DMS 273 treated with DMSO at 0.1 percent for 48 hours (cell line): ENCODE data around the gene CELSR2.
"Not testable (repeated sequence)": the region's sequence is repeated elsewhere in the genome, so short reads cannot be mapped to it uniquely, and the experiment has no call there.

Experiments used
- DNase-seq: peaks from one replicate; lab custom pipeline; 2025; lab: John Stamatoyannopoulos, UW

CELSR2 gene

GRCh38 chr1:109248797-109249629, at the start of gene CELSR2:
Gene CELSR2, plus strand, starts transcription at chr1:109249539. Its CDS starts 541 bp downstream, at chr1:109250080.
- peak; percentile 26 for DNase-seq

GRCh38 chr1:109199710-109200109, 49.6 kb upstream of the CELSR2 start:
- DNase-seq, result no peak

GRCh38 chr1:109201123-109201703, 48.1 kb upstream of the CELSR2 start:
- no peak for DNase-seq

- DNase-seq, result no peak
Observed at GRCh38 chr1:109204484-109204883, 44.9 kb upstream of the CELSR2 start.

- DNase-seq, result no peak
Observed at GRCh38 chr1:109206339-109206738, 43.0 kb upstream of the CELSR2 start.

GRCh38 chr1:109207467-109208103, 41.8 kb upstream of the CELSR2 start:
- no peak for DNase-seq

GRCh38 chr1:109208394-109208793, 40.9 kb upstream of the CELSR2 start:
- DNase-seq, result no peak

- no peak for DNase-seq
Observed at GRCh38 chr1:109208836-109209463, 40.4 kb upstream of the CELSR2 start.

GRCh38 chr1:109210058-109210457, 39.3 kb upstream of the CELSR2 start:
- no peak for DNase-seq

GRCh38 chr1:109213345-109213823, 36.0 kb upstream of the CELSR2 start:
- DNase-seq, result no peak

GRCh38 chr1:109213824-109214693, 35.3 kb upstream of the CELSR2 start, which contains the start of gene SARS1:
Gene SARS1, plus strand, starts transcription at chr1:109213918. Its CDS starts 75 bp downstream, at chr1:109213993.
- peak; percentile 47 for DNase-seq

GRCh38 chr1:109214695-109215623, 34.4 kb upstream of the CELSR2 start:
- peak; percentile 80 for DNase-seq

GRCh38 chr1:109216662-109217061, 32.7 kb upstream of the CELSR2 start:
- DNase-seq, result no peak

GRCh38 chr1:109218516-109218915, 30.8 kb upstream of the CELSR2 start:
- DNase-seq, result no peak

- DNase-seq, result not testable (repeated sequence)
Observed at GRCh38 chr1:109221201-109221600, 28.1 kb upstream of the CELSR2 start.

GRCh38 chr1:109225308-109225707, 24.0 kb upstream of the CELSR2 start:
- no peak for DNase-seq

GRCh38 chr1:109225711-109226445, 23.5 kb upstream of the CELSR2 start:
- DNase-seq, result no peak

GRCh38 chr1:109228167-109228566, 21.2 kb upstream of the CELSR2 start:
- DNase-seq, result no peak

GRCh38 chr1:109229531-109230127, 19.7 kb upstream of the CELSR2 start:
- DNase-seq, result no peak
